Gastrocnemius medialis (tissue), 4 donors: ENCODE data around the gene EIF3M. TPM values are rescaled to one million over a fixed set of nuclear protein-coding genes. Genes with fewer than 3 reads are reported as not detected.
"Not testable (repeated sequence)": the region's sequence is repeated elsewhere in the genome, so short reads cannot be mapped to it uniquely, and the experiment has no call there.

Experiments
- ATAC-seq, 2 donors: fragments of 150-250 bp; one replicate each; pipeline ENCODE4 v1.9.1; 2016
- DNase-seq, 2 donors: peaks; one replicate each; pipeline ENCODE4 v3.0.0-alpha.2; 2019
- H3K27ac ChIP-seq, 4 donors: fragments of 200-600 bp; sonication (generic); 1 replicate in 1 of 4; 2 replicates in 3 of 4; pipeline ENCODE4 v1.5.1; 2016 to 2018; ENCODE audit warnings: mild to moderate bottlenecking in 2 of 4, moderate library complexity in 1 of 4
- H3K27me3 ChIP-seq, 3 donors: fragments of 200-600 bp; sonication (generic) in 2 of 3; 1 replicate in 1 of 3; 2 replicates in 2 of 3; pipeline versions ENCODE4 v1.5.1 to v1.6.0; 2016 to 2019; ENCODE audit warnings: mild to moderate bottlenecking in 1 of 3, moderate library complexity in 1 of 3
- H3K36me3 ChIP-seq, 2 donors: fragments of 200-600 bp; sonication (generic) in 1 of 2; one replicate each; pipeline ENCODE4 v1.5.1; 2017 to 2018
- H3K4me1 ChIP-seq, 2 donors: fragments of 200-600 bp; sonication (generic) in 1 of 2; one replicate each; pipeline ENCODE4 v1.5.1; 2016 to 2017; ENCODE audit warnings: mild to moderate bottlenecking in 2 of 2
- H3K4me3 ChIP-seq, 4 donors: fragments of 200-600 bp; sonication (generic) in 3 of 4; 1 replicate in 1 of 4; 2 replicates in 3 of 4; pipeline ENCODE4 v1.5.1; 2016 to 2019; ENCODE audit warnings: mild to moderate bottlenecking in 2 of 4
- H3K9me3 ChIP-seq, 3 donors: fragments of 200-600 bp; sonication (generic) in 2 of 3; 1 replicate in 1 of 3; 2 replicates in 2 of 3; pipeline ENCODE4 v1.5.1; 2016 to 2019
- POLR2A ChIP-seq, 2 donors: fragments of 450-650 bp; IDR thresholded peaks; one replicate each; pipeline ENCODE4 v1.6.1; 2017; ENCODE audit warnings: antibody characterized with exemption in 2 of 2, mild to moderate bottlenecking in 2 of 2, moderate library complexity in 2 of 2
- in situ Hi-C, 4 donors: fragments of 200-750 bp; cut with MboI; loops; one replicate each; pipeline versions ENCODE4 v1.15.0 to v1.8.0; 2017; ENCODE audit warnings: low sequenced_read_pairs in 4 of 4
- intact Hi-C: fragments of 100-400 bp; cut with DNase I; formaldehyde crosslinking; loops from one replicate; pipeline ENCODE4 v1.15.1; 2023; ENCODE audit warnings: low total_unique reads
- total RNA-seq, 4 donors: library from RNA; depleted of rRNA; stranded (reverse); fragments of >200 nt; gene quantifications; one replicate each; pipeline versions ENCODE4 v1.1.0 to v1.2.3, GENCODE V29; 2016
- TF ChIP-seq, protein P1 (sequence below), 5 experiments: fragments of 450-650 bp in 3 of 5; fragments of 200-600 bp in 2 of 5; sonication (generic) in 2 of 5; IDR thresholded peaks in 4 of 5; conservative IDR thresholded peaks in 1 of 5; 1 replicate in 4 of 5; 2 replicates in 1 of 5; pipeline ENCODE4 v1.5.1; 2016 to 2019; ENCODE audit warnings: antibody characterized with exemption in 5 of 5, mild to moderate bottlenecking in 3 of 5, moderate library complexity in 3 of 5

The EIF3M gene
- total RNA-seq, 4 donors from 2014 or later: 335 to 393 (median 355) TPM

DNA sequence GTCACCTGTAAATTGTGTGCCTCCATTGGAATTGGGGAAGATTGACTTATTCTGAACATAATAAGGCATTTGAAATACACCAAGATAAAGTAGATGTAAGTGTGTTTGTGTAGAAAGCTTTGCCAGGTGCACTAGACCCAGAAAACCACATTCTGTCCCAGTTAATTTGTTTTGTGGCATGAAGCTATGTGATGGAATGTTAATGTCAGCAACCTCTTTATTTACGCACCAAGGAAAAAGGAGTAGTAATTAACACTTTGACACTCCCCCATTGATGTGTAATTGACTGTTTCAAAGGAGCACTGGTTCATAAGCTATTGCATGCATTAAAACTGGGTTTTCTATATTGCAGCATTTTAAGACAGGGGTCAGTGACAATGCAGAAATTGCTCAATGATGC lies 14.3 kb downstream of the EIF3M start:
- ATAC-seq (no peak), DNase-seq (no peak)
- H3K4me1 ChIP-seq: no peaks in the 10 kb centered on the region
- H3K27me3 ChIP-seq: no peaks in the 10 kb centered on the region
- H3K36me3 ChIP-seq: peaks cover 4 to 80% of the 10 kb centered on the region in 2 donors
- no peak for TF ChIP-seq POLR2A (IDR thresholded peaks at IDR 0.05)
- TF ChIP-seq, protein P1, sequence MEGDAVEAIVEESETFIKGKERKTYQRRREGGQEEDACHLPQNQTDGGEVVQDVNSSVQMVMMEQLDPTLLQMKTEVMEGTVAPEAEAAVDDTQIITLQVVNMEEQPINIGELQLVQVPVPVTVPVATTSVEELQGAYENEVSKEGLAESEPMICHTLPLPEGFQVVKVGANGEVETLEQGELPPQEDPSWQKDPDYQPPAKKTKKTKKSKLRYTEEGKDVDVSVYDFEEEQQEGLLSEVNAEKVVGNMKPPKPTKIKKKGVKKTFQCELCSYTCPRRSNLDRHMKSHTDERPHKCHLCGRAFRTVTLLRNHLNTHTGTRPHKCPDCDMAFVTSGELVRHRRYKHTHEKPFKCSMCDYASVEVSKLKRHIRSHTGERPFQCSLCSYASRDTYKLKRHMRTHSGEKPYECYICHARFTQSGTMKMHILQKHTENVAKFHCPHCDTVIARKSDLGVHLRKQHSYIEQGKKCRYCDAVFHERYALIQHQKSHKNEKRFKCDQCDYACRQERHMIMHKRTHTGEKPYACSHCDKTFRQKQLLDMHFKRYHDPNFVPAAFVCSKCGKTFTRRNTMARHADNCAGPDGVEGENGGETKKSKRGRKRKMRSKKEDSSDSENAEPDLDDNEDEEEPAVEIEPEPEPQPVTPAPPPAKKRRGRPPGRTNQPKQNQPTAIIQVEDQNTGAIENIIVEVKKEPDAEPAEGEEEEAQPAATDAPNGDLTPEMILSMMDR (IDR thresholded peaks at IDR 0.05 in 4 of 5, conservative IDR thresholded peaks at IDR 0.05 in 1 of 5): no peak
- no peak overlapping the region for H3K4me3 ChIP-seq
- H3K27ac ChIP-seq: no peak overlapping the region
- intact Hi-C loops: no loop called here
- H3K9me3 ChIP-seq: no peaks in the 10 kb centered on the region
- in situ Hi-C loops: loop anchor here in 3 of 4 donors (25.0 kb wide), 3 partner anchors 289 to 564 kb away; partner anchors contain the start of genes CSTF3 (in 2 of the 3), QSER1 (in 1 of the 3) and TCP11L1 (in 1 of the 3)

DNA sequence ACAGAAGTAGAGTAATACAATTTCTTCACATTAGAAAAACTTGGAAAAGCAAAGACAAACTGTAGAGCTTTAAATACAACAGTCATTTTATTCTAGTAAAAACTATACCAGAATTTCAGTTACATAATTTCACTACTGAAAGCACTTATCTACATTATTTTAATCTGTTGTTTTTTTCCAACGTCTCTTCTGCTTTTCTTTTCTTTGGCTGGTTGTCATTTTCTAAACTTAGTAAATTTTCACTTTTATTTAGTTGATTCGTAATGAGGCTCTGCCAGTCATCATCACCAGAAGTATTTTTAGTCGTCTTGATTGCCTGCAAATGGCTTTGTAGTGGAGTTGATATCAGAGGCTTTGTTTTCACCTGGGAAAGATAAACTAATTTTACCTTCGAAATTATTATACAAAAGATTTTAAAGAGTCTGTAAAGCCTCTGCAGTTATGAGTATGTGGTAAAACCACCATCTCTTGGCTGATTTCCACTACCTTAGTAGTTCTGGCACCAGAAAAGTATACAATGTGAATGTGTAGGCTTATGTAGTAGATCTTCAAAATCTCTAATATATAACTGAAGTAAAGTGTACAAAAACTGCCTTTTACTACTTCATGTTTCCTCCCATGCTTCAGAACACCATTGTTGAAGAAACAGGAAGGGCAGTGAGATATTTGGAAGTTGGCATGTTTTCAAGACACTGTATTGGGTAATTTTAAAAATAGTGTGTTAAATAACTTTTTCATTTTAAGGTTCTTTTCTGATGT lies 19.2 kb downstream of the EIF3M start:
- Histone ChIP-seq H3K9me3 (no peaks in the 10 kb centered on the region), H3K27ac (no peak overlapping the region), H3K4me3 (no peak overlapping the region), H3K27me3 (no peaks in the 10 kb centered on the region), H3K4me1 (no peaks in the 10 kb centered on the region), H3K36me3 (peaks cover 0 to 50% of the 10 kb centered on the region in 2 donors)
- intact Hi-C loops: loop anchor here (5.0 kb wide), 1 partner anchor 806 kb away; no protein-coding TSS in a partner anchor
- DNase-seq: no peak
- ATAC-seq: no peak
- in situ Hi-C loops: no loop called here
- TF ChIP-seq, protein P1 (IDR thresholded peaks at IDR 0.05 in 4 of 5, conservative IDR thresholded peaks at IDR 0.05 in 1 of 5): no peak
- no peak for TF ChIP-seq POLR2A (IDR thresholded peaks at IDR 0.05)

DNA sequence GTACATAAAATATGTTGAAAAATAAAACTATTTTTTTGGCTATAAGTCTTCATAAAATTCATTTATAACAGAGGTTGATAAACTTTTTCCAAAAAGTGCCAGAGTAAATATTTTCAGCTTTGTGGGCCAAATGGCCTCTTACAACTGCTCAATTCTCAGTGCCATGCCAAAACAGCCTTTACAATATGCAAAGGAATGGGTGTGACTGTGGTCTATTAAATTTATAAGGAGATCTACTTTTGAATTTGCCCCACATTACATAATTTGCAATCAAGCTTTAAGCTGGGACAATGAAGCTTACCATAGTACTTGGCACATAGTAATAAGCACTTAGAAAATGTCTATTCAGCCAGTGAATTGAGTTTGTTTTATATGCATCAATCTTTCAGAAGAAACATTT lies 22.6 kb downstream of the EIF3M start:
- no peak overlapping the region for H3K27ac ChIP-seq
- no peak for DNase-seq
- peaks cover 0 to 37% of the 10 kb centered on the region in 2 donors for H3K36me3 ChIP-seq
- no peak overlapping the region for H3K4me3 ChIP-seq
- TF ChIP-seq, protein P1 (IDR thresholded peaks at IDR 0.05 in 4 of 5, conservative IDR thresholded peaks at IDR 0.05 in 1 of 5): no peak
- H3K27me3 ChIP-seq: no peaks in the 10 kb centered on the region
- H3K9me3 ChIP-seq: no peaks in the 10 kb centered on the region
- intact Hi-C loops: no loop called here
- in situ Hi-C loops: no loop called here
- H3K4me1 ChIP-seq: no peaks in the 10 kb centered on the region
- no peak for ATAC-seq

DNA sequence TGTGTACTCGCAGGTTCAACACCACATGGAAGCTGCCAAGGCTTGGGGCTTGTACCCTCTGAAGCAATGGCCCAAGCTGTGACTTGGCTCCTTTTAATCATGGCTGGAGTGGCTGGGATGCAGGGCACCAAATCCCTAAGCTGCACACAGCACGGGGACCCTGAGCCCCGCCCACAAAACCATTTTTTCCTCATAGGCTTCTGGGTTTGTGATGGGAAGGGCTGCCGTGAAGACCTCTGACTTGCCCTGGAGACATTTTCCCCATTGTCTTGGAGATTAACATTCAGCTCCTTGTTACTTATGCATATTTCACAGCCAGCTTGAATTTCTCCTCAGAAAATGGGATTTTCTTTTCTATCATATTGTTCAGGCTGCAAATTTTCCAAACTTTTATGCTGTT lies 25.2 kb downstream of the EIF3M start:
- H3K27ac ChIP-seq, H3K9me3 ChIP-seq, in situ Hi-C loops, intact Hi-C loops, ATAC-seq, H3K4me1 ChIP-seq, H3K4me3 ChIP-seq, H3K27me3 ChIP-seq, DNase-seq: not testable (repeated sequence)
- peaks cover 0 to 10% of the 10 kb centered on the region in 2 donors for H3K36me3 ChIP-seq

DNA sequence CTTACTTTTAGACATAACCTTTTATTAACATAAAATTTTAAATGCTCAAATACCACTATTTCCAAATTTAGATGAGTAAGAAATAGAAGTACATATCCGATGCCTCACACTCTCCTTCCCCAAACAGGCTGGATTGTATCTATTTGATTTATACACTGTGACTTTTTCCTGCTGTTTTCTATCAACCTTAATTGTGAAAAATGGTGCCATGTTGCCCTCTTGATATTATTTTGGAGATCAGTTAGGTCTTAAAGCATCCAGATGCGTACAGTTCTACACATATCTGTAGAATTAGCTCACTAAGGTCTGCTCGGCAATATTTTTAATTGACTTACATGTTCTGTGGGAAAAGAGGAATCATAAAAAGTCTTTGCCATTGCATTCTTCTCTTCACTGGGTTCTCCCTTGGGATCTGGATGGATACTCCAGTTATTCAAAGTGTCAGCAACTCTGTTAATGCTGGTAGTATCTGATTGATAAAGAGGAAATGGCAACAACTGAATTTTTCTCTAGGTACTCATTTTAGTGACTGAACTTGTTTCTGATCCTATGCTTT lies 27.2 kb downstream of the EIF3M start:
- Histone ChIP-seq H3K36me3 (no peaks in the 10 kb centered on the region), H3K27ac (no peak overlapping the region), H3K4me3 (no peak overlapping the region), H3K9me3 (no peaks in the 10 kb centered on the region), H3K27me3 (no peaks in the 10 kb centered on the region), H3K4me1 (no peaks in the 10 kb centered on the region)
- ATAC-seq: no peak
- DNase-seq: no peak
- TF ChIP-seq POLR2A (IDR thresholded peaks at IDR 0.05): no peak
- TF ChIP-seq, protein P1 (IDR thresholded peaks at IDR 0.05 in 4 of 5, conservative IDR thresholded peaks at IDR 0.05 in 1 of 5): no peak
- intact Hi-C loops: no loop called here
- in situ Hi-C loops: no loop called here
